HG03521 (cell line): ENCODE results near the gene MAP2.

Experiments used
- ATAC-seq: cut with Tn5 transposase; IDR thresholded peaks from one replicate; pipeline ENCODE4 v1.9.1; 2021; ENCODE audit warnings: mild to moderate bottlenecking, moderate library complexity; ENCODE audit not compliant: unreplicated experiment

The MAP2 gene

GRCh38 chr2:209422191-209422754 is 1.6 kb upstream of the MAP2 start:
- no peak for ATAC-seq

- peak; percentile 12 for ATAC-seq
Measured at GRCh38 chr2:209424199-209424701, 403 bp downstream of the MAP2 start.

DNA sequence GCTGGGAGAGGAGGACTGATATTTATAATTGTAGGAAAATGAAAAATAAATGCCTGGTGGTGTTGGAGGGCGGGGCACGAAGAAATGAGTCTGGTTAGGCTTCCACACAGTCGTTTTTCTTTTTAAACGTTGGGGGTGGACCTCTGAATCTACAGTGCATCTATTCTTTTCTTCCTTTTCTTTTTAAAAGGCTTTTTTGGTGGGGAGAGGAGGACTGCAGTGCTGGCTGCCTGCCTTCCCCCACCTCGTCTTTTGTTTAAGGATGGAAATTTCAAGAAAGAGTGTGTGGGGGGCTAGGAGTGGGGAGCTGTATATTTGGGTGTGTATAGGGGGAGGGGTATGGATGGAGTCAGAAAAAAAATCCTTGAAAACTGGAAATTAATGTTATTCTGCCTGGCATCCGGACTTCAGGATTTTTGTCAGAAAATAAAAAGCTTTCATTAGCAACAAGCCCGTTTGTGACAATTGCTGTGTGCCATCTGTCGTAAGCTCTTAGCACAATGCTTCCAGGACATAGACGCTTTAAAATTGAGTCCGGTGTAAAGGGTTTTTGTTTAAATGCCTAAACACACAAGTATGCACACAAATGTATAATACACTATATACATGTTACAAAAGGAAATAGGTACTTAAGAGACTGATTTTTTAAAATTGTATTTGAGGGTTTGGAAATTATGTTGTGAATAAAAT is 1.1 kb downstream of the MAP2 start:
- no peak for ATAC-seq

- ATAC-seq: peak; percentile 29
Measured at GRCh38 chr2:209425471-209426071, 1.7 kb downstream of the MAP2 start.

GRCh38 chr2:209426432-209426831 is 2.6 kb downstream of the MAP2 start:
- ATAC-seq: no peak

DNA sequence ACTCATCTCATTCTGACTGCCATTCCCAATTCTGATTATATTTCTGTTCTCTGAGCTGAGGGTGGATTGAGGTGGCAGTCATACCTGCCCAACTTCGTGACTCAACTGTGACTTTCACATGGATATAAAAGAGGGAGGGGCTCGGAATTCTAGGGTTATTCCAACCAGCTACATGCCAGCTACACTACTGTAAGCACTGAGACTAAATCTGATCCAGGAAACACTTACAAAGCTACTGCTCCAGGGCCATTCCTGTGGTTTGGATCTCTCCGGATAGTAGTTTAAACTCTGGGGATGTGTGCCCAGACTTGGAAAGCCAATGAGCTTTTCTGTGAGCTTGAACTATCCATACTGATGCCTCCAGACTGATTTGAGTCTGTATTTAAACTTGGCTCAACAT is 7.9 kb downstream of the MAP2 start:
- ATAC-seq: no peak

GRCh38 chr2:209441541-209441940 is 17.7 kb downstream of the MAP2 start:
- ATAC-seq: no peak

DNA sequence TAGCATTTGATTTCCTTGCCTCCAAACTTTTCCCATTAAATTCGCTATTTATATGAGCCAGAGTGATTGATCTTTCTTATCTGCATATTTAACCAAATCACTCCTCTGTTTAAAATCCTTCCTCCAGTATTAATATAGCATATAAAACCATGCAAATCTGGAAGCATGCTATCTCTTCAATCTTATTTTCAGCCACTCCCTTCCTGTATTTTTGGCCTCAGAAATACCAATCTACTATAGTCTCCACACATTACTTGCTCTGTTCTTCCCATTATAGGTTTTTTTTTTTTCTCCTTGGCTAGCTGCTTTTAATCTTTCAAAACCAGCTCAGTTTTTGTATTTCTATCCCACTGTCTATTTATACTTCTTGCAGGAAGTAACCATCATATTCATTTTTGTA is 19.1 kb downstream of the MAP2 start:
- ATAC-seq: no peak

DNA sequence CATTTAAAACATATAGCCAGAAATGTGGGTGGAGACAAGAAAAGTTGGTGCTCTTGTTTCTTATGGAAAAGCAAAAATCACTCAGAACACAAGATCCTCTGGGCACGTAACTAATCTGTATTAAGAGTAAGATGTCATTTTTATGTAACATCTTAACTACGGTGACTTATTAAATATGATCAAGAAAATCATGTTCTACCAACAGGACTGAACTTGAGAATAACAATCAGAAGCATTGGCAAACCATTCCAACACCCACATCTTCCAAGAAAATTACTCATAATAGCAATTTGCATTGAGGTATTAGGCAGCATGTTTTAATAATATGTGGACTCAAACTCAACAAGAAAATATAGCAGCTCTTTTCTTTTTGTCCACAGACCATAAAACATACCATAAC is 21.6 kb downstream of the MAP2 start:
- no peak for ATAC-seq

- no peak for ATAC-seq
Measured at GRCh38 chr2:209451209-209451834, 27.5 kb downstream of the MAP2 start.

GRCh38 chr2:209456489-209456888 is 32.6 kb downstream of the MAP2 start:
- ATAC-seq: no peak

- no peak for ATAC-seq
Measured at GRCh38 chr2:209458008-209458979, 34.4 kb downstream of the MAP2 start.

GRCh38 chr2:209459359-209459758 is 35.5 kb downstream of the MAP2 start:
- ATAC-seq: no peak

DNA sequence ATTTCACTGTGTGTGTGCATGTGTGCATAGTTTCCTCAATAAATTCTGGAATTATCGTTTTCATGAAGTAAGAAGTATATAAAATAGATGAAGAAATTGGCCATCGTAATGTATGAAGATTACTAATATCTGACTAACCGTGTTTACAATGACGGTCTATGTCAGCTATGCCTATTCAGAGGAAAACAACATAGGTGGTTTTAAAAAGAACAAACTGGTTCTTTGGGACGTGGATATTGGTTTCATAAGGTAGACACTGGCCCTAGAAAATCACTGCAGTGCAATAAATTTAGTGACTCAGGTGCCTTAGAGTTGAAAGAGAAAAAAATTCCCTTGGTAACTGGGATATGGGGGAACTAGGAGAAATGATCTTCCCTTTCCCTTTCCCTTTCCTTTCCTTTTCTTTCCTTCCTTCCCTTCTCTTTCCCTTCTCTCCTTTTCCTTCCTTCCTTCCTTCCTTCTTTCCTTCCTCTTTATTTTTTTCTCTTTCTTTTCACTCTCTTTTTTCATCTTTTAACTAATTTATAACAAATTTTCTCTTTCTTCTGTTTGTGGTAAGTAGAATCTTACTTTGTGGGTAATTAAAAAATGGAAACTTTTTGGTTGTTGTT is 36.4 kb downstream of the MAP2 start:
- ATAC-seq: no peak

DNA sequence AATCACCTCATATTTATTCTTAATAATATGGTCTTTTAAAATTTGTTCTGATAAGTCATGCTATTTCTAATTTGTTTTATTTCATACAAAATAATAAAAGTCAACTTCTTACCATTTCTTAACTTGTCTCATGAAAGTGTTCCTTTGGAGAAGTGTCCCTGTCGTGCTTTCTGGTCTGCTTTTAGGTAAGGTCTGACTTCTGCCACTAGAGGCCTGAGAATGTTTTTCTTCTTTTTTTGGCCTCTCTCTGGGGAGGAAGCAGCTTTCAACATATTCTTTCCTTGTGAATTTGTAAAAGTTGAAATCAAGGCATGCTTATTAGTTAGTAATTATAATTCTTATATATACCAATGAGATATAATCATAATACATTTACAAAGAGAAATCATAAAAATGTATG is 39.4 kb downstream of the MAP2 start:
- no peak for ATAC-seq

- ATAC-seq: no peak
Measured at GRCh38 chr2:209463835-209464234, 40.0 kb downstream of the MAP2 start.

- ATAC-seq: no peak
Measured at GRCh38 chr2:209468846-209469245, 45.0 kb downstream of the MAP2 start.

GRCh38 chr2:209469481-209469880 is 45.6 kb downstream of the MAP2 start:
- no peak for ATAC-seq

- ATAC-seq: no peak
Measured at GRCh38 chr2:209470466-209470865, 46.6 kb downstream of the MAP2 start.

DNA sequence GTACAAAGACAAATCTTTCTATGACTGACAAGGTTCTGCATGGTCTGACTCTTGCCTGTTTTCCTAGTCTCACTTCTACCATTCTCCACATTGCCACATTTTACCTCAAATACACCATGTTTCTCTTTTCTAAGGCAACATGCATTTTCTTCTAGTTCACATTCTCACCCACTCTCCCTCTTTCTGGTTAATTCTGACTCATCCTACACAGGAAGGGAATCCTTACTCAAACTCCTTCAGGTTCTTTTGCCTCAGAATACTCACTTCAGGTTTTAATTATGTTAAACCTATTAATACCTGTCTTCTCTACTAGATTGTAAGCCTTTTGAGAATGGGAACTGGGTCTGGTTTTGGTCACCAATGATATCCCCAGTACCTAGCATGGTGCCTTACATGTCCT is 47.2 kb downstream of the MAP2 start:
- no peak for ATAC-seq
